GM19025 (cell line): ENCODE measurements around the gene STRADB.
"Not testable (repeated sequence)": the region's sequence is repeated elsewhere in the genome, so short reads cannot be mapped to it uniquely, and the experiment has no call there.

Source experiments
- ATAC-seq: cut with Tn5 transposase; IDR thresholded peaks from one replicate; pipeline ENCODE4 v1.9.1; 2021; ENCODE audit warnings: mild to moderate bottlenecking, low read depth, moderate library complexity; ENCODE audit not compliant: unreplicated experiment

STRADB gene

DNA sequence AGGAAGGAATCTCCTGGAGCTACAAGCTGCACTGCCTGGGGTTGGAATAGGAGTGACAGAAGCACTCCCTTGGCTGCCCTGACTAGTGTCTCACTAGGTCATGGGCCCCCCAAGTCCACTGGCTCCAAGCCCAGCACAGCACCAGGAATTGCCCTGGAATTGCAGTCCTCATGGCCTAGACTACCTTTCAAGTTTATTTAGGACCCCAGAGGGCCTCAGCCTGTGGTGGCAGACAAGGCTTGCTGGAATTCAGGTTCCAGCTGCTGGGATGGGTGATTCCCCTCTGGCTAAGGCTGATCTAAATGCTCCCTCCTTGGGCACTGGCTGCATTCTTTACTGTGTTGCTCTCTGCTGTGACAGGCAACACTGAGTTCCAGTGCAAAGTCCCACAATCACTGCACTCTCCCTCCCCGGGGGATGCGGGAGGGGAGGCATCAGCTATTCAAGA, 14.0 kb downstream of the STRADB start:
- ATAC-seq = no peak

GRCh38 chr2:201466050-201466675, 14.6 kb downstream of the STRADB start:
- ATAC-seq = no peak

- ATAC-seq = no peak
Observed at GRCh38 chr2:201467666-201468065, 16.1 kb downstream of the STRADB start.

DNA sequence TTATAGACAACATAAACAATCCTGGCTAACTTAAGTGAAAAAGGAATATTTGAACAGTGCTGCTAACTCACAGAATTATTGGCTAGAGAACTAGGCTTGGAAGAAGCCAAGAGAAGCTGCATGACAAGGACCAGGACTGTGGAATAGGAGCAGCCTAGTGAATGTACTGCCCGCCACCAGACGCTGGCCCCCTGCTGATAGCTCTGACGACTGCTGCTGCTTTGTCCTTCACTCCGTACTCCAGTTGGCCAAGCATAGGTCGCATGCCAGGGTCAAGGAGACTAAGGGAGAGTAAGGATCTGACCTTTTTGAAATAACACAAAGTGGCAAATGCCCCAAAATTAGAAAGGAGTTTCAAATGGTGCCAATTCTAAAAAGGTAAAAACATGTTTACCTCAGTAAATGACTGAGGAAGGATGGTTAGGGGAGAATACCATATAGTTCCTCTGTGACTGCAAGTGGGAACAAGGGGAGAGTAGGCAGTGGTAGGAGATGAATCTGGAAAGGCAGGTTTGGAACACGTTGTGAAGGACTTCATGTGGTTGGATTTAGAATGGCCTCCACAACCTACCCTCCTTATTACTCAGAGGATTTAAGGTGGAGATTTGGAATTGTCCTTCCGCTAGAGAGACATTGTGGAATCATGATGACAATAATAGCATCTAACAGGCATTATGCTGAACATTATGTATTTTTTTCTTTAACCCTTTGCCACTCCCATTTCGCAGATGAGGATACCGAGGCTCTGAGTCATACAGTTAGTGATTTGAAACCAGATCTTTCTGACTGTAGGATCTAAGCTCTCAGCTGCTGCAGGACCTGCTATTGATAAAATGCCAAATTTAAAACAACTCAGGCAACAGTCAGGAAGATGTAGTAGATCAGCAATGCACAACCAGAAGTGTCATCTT, 19.5 kb downstream of the STRADB start:
- no peak for ATAC-seq

- no peak for ATAC-seq
Observed at GRCh38 chr2:201471732-201472393, 20.3 kb downstream of the STRADB start.

DNA sequence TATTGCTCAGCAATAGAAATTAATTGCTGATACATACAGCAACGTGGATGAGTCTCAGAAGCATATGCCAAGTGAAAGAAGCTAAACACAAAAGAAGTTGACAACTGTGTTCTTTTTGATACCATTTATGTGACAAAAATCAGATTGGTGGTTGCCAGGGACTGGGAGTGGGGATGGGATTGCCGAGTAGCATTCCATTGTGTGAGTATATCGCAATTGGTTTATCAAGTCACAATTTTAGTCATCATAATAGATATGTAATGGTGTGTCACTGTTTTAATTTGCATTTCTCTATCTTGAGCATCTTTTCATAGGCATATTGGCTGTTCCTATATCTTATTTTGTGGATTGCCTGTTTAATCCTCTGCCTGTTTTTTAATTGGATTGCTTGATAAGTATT, 20.9 kb downstream of the STRADB start:
- no peak for ATAC-seq

GRCh38 chr2:201482543-201482942, 31.0 kb downstream of the STRADB start:
- no peak for ATAC-seq

GRCh38 chr2:201483342-201483741, 31.8 kb downstream of the STRADB start:
- ATAC-seq = no peak

- not testable (repeated sequence) for ATAC-seq
Observed at GRCh38 chr2:201483758-201484157, 32.2 kb downstream of the STRADB start.

DNA sequence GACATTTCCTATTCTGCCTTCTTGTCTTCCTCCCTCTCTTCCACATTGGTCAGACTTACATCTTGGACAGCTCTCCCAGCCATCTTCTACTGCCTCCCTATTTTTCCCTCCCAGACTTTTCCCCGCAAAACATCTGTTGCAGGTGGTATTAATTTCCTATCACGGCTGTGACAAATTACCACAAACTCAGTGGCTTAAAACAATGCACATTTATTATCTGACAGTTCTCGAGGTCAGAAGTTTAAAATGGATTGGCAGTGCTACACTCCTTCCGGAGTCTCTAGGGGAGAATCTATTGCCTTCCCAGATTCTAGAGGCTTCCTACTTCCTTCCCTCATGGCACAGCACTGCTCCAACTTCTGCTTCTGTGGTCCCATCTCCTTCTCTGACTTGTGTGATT, 33.3 kb downstream of the STRADB start:
- ATAC-seq = no peak

GRCh38 chr2:201490291-201490690, 38.8 kb downstream of the STRADB start:
- no peak for ATAC-seq

DNA sequence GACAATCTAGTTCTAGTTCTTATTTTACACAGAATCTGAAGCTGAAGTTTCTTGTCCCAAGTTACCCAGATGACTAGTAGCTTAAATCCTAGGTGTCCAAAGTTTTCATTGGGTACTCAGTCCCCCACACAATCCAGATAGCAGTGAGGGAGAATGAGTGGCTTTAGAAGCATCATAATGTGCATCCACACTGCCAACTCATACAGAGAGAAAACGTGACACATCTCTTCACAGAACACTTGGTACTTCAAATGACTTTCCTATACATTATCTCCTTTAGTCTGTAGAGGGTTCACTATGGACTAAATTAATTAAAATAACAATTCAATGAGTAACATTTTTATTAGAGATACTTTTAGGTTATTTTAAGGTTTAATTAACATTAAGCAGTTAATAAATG, 45.2 kb downstream of the STRADB start:
- no peak for ATAC-seq

DNA sequence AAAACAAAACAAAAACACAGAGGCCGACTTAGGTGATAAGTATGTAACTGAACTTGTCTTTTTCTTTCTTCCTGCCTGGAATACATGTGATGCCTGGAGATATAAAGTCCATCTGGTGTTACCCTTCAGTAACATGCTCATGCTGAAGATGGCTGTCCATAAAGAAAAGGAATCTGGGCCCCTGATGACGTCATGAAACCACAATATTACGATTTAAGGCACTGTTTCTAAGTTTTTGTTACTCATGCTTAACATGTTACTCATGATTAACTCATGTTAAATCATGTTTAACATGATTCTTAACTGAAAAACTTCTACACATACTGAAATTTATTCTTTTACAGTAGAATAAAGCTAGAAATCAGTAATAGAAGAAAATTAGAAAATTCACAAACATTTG, 49.0 kb downstream of the STRADB start:
- ATAC-seq = no peak

DNA sequence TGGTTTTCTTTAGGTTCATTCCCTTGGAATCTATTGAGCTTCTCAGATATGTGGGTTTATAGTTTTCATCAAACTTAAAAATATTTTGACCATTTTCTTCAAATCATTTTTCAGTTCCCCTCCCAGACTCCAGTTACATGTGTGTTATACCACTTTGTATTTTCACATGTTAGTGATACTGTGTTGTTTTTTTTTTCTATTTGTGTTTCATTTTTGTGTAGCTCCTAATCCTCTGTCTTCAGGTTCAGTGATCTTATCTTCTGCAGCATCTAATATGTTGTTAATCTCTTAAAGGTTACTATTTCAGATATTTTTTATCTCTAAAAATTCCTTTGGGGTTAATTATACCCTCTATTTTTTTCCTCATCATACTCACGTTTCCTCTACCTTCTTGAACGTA, 51.2 kb downstream of the STRADB start:
- no peak for ATAC-seq

- ATAC-seq = no peak
Observed at GRCh38 chr2:201507725-201508124, 56.2 kb downstream of the STRADB start.

DNA sequence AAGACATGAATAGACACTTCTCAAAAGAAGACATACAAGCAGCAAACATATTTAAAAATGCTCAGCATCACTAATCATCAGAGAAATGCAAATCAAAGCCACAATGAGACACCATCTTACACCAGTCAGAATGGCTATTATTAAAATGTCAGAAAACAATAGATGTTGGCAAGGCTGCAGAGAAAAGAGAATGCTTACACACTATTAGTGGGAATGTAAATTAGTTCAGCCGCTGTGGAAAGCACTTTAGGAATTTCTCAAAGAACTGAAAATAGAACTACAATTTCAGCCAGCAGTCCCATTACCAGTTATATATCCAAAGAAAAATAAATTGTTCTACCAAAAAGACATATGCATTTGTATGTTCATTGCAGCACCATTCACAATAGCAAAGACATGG, 61.7 kb downstream of the STRADB start:
- ATAC-seq = no peak

- no peak for ATAC-seq
Observed at GRCh38 chr2:201515573-201516246, 64.2 kb downstream of the STRADB start.

GRCh38 chr2:201517094-201517493, 65.6 kb downstream of the STRADB start:
- ATAC-seq = no peak

- ATAC-seq = no peak
Observed at GRCh38 chr2:201520201-201520600, 68.7 kb downstream of the STRADB start.

- ATAC-seq = no peak
Observed at GRCh38 chr2:201522965-201523364, 71.4 kb downstream of the STRADB start.

DNA sequence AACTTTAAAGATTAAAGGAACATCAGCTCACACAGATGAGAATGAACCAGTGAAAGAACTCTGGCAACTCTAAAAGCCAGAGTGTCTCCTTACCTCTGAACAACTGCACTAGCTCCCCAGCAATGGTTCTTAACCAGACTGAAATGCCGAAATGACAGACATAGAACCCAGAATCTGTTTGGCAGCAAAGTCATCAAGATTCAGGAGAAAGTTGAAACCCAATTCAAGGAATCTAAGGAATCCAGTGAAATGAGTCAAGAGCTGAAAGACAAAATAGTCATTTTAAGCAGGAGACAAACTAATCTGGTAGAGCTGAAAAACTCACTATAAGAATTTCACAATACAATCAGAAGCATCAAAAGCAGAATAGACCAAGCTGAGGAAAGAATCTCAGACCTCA, 72.0 kb downstream of the STRADB start:
- no peak for ATAC-seq
